Anterior cingulate cortex (tissue), 58 donors: ENCODE measurements around the gene VPS13C.

Experiments
- DNase-seq, 58 donors: peaks; one replicate each; lab custom pipeline; 2025; lab: John Stamatoyannopoulos, UW

The VPS13C gene

DNA sequence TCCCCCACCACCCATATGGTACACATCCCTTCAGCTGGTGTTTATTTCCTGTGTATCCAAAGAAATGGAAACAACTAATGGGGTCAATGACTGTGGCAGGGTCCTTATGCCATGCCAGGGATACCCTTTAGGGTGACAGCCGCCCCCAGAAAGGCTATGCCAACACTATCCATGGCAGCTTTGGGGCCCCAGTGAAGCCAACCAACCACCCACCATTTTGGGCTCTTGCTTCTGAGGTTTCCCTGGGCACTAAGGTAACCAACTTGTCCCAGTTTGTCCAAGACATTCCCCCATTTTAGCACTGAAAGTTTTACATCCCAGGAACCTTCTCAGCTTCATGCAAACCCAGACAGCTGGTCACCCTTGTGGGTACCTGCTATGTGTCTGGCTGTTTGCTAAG, 233.1 kb downstream of the VPS13C start:
- DNase-seq, result no peak

DNA sequence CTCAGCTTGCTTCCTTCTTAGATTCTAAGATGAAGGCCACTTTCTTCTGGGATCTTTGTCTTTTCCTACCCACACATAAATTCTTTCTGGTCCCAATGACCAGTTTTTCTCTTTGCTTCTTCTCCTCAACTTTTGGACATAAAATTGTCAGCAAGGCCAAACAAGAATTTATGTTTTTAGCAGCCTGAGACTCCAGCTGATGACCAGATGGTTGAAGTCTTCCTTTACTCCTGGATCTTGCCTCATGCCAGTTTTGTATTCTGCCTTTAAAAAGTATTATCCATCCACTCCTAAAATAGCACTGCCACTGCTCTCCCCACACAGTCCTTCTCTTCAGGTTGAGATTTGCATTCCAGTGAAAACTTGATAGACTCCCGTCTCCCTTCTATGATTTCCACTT, 236.0 kb downstream of the VPS13C start:
- no peak for DNase-seq

DNA sequence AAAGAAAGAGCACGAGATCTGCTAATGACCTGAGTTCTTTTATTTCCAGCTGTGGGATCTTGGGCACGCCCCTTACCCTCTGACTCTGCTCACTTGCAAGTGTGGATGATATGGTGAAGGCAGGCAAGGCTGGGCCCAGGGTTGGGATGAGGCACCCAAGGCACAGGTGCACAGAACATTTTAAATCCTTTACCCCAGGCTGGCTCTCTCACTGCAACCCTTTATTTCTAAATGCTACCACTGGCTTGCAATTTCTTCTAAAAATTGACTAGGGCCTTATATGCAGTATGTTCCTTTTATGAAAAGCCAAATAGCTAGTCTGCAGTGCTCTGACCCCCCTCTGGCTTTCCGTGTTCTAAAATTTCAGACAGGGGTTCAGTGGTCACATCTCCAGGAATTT, 237.7 kb downstream of the VPS13C start:
- no peak for DNase-seq

DNA sequence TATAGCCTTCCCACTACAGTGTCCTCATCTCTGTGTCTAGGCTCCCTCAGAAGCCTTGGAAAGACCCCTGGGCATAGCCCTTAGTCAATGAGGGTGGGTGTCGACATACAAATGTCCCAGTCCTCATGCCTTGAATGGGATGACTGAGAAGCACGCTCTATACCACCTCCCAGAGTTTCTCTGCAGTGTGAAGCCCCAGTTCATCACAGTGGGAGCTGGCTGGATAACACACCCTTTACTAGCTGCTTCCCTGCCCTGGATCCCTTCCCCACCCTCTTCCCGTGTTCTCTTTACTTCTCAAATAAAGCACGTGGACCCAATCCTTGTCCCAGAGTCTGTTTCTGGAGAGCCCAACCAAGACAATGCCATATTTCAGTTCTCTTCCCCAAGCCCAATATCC, 239.3 kb downstream of the VPS13C start:
- no peak for DNase-seq

DNA sequence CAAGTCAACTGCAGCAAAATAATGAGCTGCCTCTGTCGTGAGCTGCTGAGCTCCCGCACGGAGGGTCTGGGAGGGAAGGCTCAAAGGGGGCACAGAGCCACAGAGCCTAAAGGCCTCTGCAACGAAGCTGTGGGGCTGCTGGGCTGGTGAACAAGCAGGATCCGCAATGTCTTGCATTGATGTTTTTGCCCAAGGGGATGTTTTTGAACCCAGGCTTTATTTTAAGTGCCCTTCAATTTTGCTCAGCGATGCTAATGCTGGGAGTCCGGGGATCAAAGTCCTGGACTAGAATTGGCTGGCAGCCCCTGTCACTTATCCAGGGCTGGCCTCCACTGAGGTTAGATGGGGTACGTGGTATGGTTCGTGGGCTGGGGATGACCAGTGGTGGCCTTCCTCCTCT, 240.0 kb downstream of the VPS13C start:
- DNase-seq, result no peak

DNA sequence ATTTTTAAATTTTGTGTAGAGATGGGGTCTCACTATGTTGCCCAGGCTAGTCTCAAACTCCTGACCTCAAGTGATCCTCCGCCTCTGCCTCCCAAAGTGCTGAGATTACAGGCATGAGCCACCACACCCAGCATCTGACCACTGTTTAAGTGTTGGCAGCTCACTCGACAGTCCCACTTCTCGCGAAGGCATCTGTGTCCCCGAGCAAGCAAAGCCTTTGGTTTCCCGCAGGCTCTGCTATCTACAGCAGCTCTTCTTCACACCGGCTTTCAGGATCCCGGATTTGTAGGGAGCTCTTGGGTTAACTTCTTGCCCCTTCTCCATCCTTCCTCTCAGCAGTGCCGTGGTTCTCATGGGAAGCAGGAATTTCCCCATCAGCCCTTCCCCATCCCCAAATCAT, 240.9 kb downstream of the VPS13C start:
- no peak for DNase-seq

DNA sequence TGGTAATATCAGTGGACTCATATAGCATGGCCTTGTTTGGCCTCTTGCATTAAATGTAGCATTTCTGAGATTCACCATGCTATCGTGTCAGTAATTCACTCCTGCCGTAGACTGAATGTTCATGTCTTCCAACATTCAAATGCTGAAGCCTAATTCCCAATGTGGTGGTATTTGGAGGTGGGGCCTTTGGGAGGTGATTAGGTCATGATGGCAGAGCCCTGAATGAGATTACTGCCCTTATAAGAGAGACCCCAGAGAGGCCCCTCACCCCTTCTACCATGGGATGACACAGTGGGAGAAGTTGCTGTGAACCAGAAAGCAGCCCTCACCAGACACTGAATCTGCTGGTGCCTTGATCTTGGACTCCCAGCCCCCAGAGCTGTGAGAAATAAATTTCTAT, 241.4 kb downstream of the VPS13C start:
- no peak for DNase-seq

DNA sequence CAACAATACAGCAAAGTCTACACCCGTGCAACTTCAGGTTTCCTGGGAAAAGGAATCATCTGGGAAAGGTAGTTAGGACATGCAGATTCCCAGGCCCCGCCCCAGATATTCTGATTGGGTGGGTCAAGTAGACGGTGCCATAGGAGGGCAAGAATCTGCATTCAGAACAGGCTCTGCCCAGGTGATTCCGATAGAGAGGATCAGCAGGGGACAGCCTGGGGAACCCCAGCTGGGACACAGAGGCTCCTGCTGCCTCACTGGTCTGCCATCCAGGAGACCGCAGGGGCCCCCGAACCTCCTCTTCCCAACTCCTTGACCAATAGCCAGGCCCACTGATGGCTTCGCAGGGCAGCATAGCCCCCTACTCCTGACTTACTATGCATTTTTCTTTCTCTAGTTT, 243.4 kb downstream of the VPS13C start:
- DNase-seq, result no peak

DNA sequence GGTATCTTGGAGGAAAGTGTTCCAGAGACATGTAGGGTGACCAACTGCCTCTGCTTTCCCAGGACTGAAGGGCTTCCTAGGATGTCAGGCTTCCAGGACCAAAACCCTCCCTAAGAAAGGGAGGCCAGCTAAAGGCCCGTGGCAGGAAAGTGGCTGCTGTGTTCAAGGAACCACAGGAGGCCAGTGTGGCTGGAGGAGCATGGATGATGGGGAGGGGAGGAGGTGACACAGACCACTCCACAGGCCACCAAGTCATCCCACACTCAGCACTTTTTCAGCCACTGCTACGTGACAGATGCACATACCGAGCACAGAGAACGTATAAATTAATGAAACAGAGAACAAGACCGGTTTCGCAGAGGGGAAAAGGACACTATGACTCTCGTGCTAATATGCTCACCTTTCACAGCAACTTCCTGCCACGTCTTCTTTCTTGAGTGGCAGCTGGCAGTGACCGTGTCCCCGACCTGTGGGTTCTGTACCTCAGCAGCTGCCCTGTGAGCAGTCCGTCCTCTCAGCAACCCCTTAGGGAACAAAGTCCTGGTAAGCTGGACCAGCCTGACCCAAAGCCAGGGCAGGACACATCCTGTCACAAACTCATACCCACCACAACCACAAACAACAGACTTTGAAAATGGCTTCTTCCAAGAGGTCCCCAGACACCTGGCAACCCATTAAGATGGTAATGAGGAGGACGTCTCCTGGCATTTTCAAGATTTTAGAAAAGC, 244.7 kb downstream of the VPS13C start:
- DNase-seq, result no peak

DNA sequence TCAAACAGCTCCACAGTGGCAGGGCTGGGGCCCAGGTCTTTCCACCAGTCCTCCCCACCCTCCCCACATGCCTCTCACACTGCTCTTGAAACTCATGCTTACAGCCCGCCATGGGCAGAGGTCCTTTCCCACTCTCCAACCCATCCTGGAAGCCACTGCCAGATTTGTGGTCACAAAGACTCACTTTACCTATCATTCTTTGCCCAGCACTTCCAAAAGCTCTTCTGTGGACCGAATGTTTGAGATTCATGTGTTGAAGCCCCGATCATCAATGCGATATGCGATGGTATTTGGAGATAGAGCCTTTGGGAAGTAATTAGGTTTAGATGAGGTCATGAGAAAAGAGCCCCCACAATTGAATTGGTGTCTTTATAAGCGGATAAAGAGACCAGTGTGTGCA, 247.8 kb downstream of the VPS13C start:
- no peak for DNase-seq

DNA sequence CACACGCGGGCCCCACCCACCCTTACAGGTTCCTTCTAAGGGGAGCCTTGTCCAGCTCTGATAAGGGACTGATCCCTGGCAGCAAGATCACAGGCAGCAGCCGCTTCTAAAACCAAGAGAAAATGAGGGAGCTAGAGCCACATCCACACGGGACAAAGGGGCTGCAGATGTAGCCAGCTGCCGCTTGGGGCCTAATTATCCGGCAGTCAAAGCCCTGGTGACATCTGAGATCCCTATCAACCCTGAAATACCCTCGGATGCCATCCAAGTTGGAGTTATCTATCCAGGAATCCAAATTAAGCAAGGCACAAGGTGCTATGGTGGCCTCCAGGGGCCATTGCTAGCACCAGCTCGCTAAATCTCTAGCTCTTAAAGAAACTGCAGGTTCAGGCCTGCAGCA, 248.3 kb downstream of the VPS13C start:
- DNase-seq, result no peak

DNA sequence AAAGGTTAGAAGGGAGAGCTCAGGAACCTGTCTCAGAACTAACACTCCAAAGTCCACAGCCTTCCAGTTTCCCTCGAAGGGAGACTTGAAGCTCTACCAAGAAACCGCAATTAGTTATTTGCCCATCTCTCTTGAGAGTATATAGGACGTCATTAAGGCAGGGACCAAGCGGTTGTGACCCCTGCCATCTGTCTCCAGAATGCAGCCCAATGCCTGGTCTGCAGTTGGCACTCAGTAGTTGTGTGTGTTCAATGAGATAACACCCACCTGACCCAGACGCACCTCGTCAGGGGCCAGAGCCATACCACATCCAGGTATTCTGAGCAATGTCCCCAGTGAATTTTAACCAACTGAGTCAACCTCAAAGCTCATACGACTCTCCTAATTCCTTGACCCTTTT, 251.0 kb downstream of the VPS13C start:
- DNase-seq, result no peak

DNA sequence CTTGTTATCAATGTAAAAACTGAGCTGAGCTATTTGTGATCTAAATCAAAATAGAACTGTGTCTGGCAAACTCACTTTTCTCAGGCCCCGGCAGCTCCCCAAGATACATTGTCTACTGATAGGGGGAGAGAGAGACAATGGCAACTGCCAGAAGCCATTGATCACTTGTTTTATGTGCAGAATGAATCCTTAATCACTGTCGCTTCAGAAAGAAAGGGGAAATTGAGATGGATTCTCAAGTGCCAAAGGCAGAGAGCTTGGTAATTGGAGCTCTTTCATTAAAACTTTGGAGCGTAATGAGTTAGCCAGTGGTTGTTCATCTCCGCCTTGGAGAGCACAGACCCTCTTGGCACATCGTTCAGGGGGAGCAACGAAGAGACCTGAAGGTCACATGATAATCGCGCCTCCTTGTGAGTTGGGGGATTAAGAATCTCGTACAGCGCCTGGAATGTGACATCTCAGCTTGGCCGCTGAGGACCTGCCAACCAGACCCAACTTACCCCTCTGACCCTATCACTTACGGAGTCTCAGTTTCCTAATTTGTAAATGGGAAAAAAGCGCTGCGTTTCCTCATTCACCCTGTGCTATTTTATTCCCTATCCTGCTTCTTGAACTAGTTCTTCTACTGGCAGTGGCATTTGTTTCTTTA, 252.8 kb downstream of the VPS13C start:
- DNase-seq, result no peak
